CD4-positive, alpha-beta memory T cell (primary cell): ENCODE data around the gene FCAMR. TPM values are rescaled to one million over a fixed set of nuclear protein-coding genes. Genes with fewer than 3 reads are reported as not detected.

ENCODE experiments used
- CTCF ChIA-PET: fragments of 350-600 bp; sonication (Branson Sonifier 250); formaldehyde crosslinking; loops from one replicate; lab custom pipeline; 2021; ENCODE audit warnings: inconsistent platforms; ENCODE audit not compliant: partially characterized antibody; lab: Charles Lee
- POLR2A ChIA-PET: fragments of 350-600 bp; sonication (Branson Sonifier 250); formaldehyde crosslinking; loops from one replicate; lab custom pipeline; 2021; ENCODE audit not compliant: partially characterized antibody; lab: Charles Lee
- DNase-seq, 5 donors: peaks; one replicate each; pipeline versions ENCODE4 v3.0.0 to v3.0.0-alpha.2; 2020 to 2022; ENCODE audit warnings: mixed read lengths in 1 of 5
- H3K27ac ChIP-seq: one replicate; pipeline ENCODE4 v1.7.0; 2013; ENCODE audit warnings: low read depth, low read length
- H3K27me3 ChIP-seq: 2 replicates; pipeline ENCODE4 v1.7.0; 2013; ENCODE audit warnings: mild to moderate bottlenecking, low read length, moderate library complexity; ENCODE audit not compliant: insufficient read depth
- H3K36me3 ChIP-seq: 2 replicates; pipeline ENCODE4 v1.7.0; 2013; ENCODE audit warnings: mild to moderate bottlenecking, low read length, moderate library complexity; ENCODE audit not compliant: insufficient read depth
- H3K4me1 ChIP-seq: 2 replicates; pipeline ENCODE4 v1.7.0; 2013; ENCODE audit warnings: mild to moderate bottlenecking, low read length, moderate library complexity; ENCODE audit not compliant: insufficient read depth
- H3K4me3 ChIP-seq, 2 donors: one replicate each; pipeline ENCODE4 v1.7.0; 2013; ENCODE audit warnings: low read length in 2 of 2, mild to moderate bottlenecking in 1 of 2
- H3K9me3 ChIP-seq, 2 donors: one replicate each; pipeline ENCODE4 v1.7.0; 2013; ENCODE audit warnings: low read length in 2 of 2, control low read depth in 1 of 2; ENCODE audit not compliant: control insufficient read depth in 1 of 2
- H3K27ac Mint-ChIP-seq, 7 donors: one replicate each; pipeline ENCODE4 v1.8.0; 2020 to 2021; ENCODE audit warnings: mixed read lengths in 7 of 7, mild to moderate bottlenecking in 6 of 7, inconsistent platforms in 3 of 7, moderate library complexity in 3 of 7
- H3K27me3 Mint-ChIP-seq, 2 donors: one replicate each; pipeline ENCODE4 v1.8.0; 2020 to 2021; ENCODE audit warnings: mixed read lengths in 2 of 2
- H3K36me3 Mint-ChIP-seq, 2 donors: one replicate each; pipeline ENCODE4 v1.8.0; 2020 to 2021; ENCODE audit warnings: mixed read lengths in 2 of 2, inconsistent platforms in 1 of 2, mild to moderate bottlenecking in 1 of 2
- H3K4me1 Mint-ChIP-seq, 4 donors: one replicate each; pipeline ENCODE4 v1.8.0; 2020 to 2021; ENCODE audit warnings: mixed read lengths in 4 of 4, mild to moderate bottlenecking in 1 of 4
- H3K4me3 Mint-ChIP-seq, 8 donors: one replicate each; pipeline ENCODE4 v1.8.0; 2020 to 2021; ENCODE audit warnings: mixed read lengths in 8 of 8, mild to moderate bottlenecking in 7 of 8, moderate library complexity in 6 of 8, inconsistent platforms in 3 of 8
- H3K9me3 Mint-ChIP-seq, 8 donors: one replicate each; pipeline ENCODE4 v1.8.0; 2020 to 2021; ENCODE audit warnings: mixed read lengths in 8 of 8, mild to moderate bottlenecking in 5 of 8, inconsistent platforms in 3 of 8, moderate library complexity in 1 of 8
- intact Hi-C: fragments of 100-400 bp; cut with micrococcal nuclease; formaldehyde crosslinking; loops from one replicate; pipeline ENCODE4 v1.15.1; 2023
- polyA plus RNA-seq, 2 donors: library from polyadenylated mRNA; unstranded; fragments of 300-500 nt; fragmentation: Illumina TruSeq; gene quantifications; one replicate each; pipeline ENCODE4 v1.2.3, GENCODE V29; 2021
- total RNA-seq, 2 experiments: library from RNA; stranded (reverse); gene quantifications; one replicate each; pipeline ENCODE4 v1.2.3, GENCODE V29; 2021

FCAMR gene
- total and polyA plus RNA-seq, 4 experiments from 2014 or later, result not detected

GRCh38 chr1:206971029-206971655 is 882 bp upstream of the FCAMR start:
- Histone ChIP-seq H3K9me3 (no peaks in the 10 kb centered on the region), H3K36me3 (no peaks in the 10 kb centered on the region), H3K27me3 (no peaks in the 10 kb centered on the region), H3K4me3 (no peak overlapping the region), H3K4me1 (peaks cover 13% of the 10 kb centered on the region), H3K27ac (no peak overlapping the region)
- Mint-ChIP-seq H3K36me3 (no peaks in the 10 kb centered on the region), H3K4me3 (no peak overlapping the region), H3K27ac (no peak overlapping the region), H3K9me3 (no peaks in the 10 kb centered on the region), H3K27me3 (peaks cover 2 to 6% of the 10 kb centered on the region in 2 donors), H3K4me1 (peaks cover 12 to 19% (median 16%) of the 10 kb centered on the region in 4 donors)
- ChIA-PET CTCF (interaction anchor here (1.0 to 5.3 kb wide), 6 partner anchors 9 to 236 kb away, joined by 3 to 36 read pairs (median 4); partner anchors contain the start of gene IL20), POLR2A (no interaction called here)
- DNase-seq, result no peak
- intact Hi-C loops, result no loop called here

- no peaks in the 10 kb centered on the region for H3K9me3 Mint-ChIP-seq
- H3K27me3 Mint-ChIP-seq, result peaks cover 2 to 6% of the 10 kb centered on the region in 2 donors
- ChIA-PET POLR2A (interaction anchor here (0.7 kb wide), 1 partner anchor 9 kb away, joined by 3 read pairs; no protein-coding TSS in a partner anchor), CTCF (interaction anchor here (1.2 to 2.3 kb wide), 3 partner anchors 36 to 104 kb away, joined by 3 to 7 read pairs (median 3); partner anchors contain the start of gene IL20)
- Histone ChIP-seq H3K27me3 (no peaks in the 10 kb centered on the region), H3K9me3 (no peaks in the 10 kb centered on the region), H3K4me3 (no peak overlapping the region), H3K4me1 (peaks cover 13% of the 10 kb centered on the region), H3K36me3 (no peaks in the 10 kb centered on the region), H3K27ac (no peak overlapping the region)
- peaks cover 12 to 19% (median 16%) of the 10 kb centered on the region in 4 donors for H3K4me1 Mint-ChIP-seq
- no peak overlapping the region for H3K27ac Mint-ChIP-seq
- H3K4me3 Mint-ChIP-seq, result no peak overlapping the region
- intact Hi-C loops, result no loop called here
- no peak for DNase-seq
- H3K36me3 Mint-ChIP-seq, result no peaks in the 10 kb centered on the region
Measured at GRCh38 chr1:206969090-206969489, 1.2 kb downstream of the FCAMR start.

GRCh38 chr1:206967096-206967849 is 3.0 kb downstream of the FCAMR start:
- ChIA-PET POLR2A (interaction anchor here (0.6 kb wide), 1 partner anchor 156 kb away, joined by 3 read pairs; no protein-coding TSS in a partner anchor), CTCF (interaction anchor here (0.7 to 1.3 kb wide), 3 partner anchors 13 to 33 kb away, joined by 3 to 10 read pairs (median 4); no protein-coding TSS in a partner anchor)
- H3K36me3 Mint-ChIP-seq, result no peaks in the 10 kb centered on the region
- intact Hi-C loops, result no loop called here
- no peaks in the 10 kb centered on the region for H3K9me3 Mint-ChIP-seq
- peaks cover 17 to 27% (median 20%) of the 10 kb centered on the region in 4 donors for H3K4me1 Mint-ChIP-seq
- no peaks in the 10 kb centered on the region for H3K27me3 ChIP-seq
- no peaks in the 10 kb centered on the region for H3K36me3 ChIP-seq
- H3K27ac ChIP-seq, result no peak overlapping the region
- no peak overlapping the region for H3K4me3 ChIP-seq
- H3K4me3 Mint-ChIP-seq, result peak overlapping the region in 7 of 8 donors; percentile 10 to 69 (median 51)
- H3K9me3 ChIP-seq, result no peaks in the 10 kb centered on the region
- H3K27me3 Mint-ChIP-seq, result peaks cover under 1 to 6% of the 10 kb centered on the region in 2 donors
- DNase-seq, result no peak
- peaks cover 19% of the 10 kb centered on the region for H3K4me1 ChIP-seq
- H3K27ac Mint-ChIP-seq, result peak overlapping the region in 5 of 7 donors; percentile 38 to 84 (median 57)

DNA sequence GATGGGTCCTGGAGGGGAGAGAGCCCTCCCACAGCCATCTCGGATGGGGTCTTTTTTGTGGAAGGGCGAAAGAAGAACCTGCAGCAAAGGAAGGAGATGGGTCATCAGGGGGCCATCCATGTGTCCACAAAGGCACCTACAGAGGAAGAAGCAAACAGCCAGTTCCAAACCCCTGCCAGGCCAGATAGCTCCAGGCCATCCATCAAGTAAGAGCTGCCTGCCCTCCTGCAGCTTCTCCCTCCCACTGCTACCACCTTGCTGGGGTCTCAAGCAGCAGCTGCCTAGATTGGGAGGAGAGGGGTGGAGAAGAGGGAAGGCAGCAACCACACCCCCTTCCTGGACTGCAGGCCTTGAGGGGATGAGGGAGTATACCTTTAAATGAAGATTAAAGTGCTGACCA is 4.5 kb downstream of the FCAMR start:
- CTCF ChIA-PET, result interaction anchor here (0.9 to 1.4 kb wide), 5 partner anchors 10 to 53 kb away, joined by 3 to 5 read pairs (median 3); no protein-coding TSS in a partner anchor
- peaks cover 23% of the 10 kb centered on the region for H3K4me1 ChIP-seq
- no peak overlapping the region for H3K27ac ChIP-seq
- no peaks in the 10 kb centered on the region for H3K9me3 ChIP-seq
- no peaks in the 10 kb centered on the region for H3K27me3 Mint-ChIP-seq
- no peaks in the 10 kb centered on the region for H3K36me3 Mint-ChIP-seq
- POLR2A ChIA-PET, result no interaction called here
- H3K27me3 ChIP-seq, result no peaks in the 10 kb centered on the region
- H3K36me3 ChIP-seq, result no peaks in the 10 kb centered on the region
- no peaks in the 10 kb centered on the region for H3K9me3 Mint-ChIP-seq
- H3K4me3 ChIP-seq, result no peak overlapping the region
- intact Hi-C loops, result no loop called here
- no peak overlapping the region for H3K27ac Mint-ChIP-seq
- no peak for DNase-seq
- peaks cover 20 to 30% (median 22%) of the 10 kb centered on the region in 4 donors for H3K4me1 Mint-ChIP-seq
- no peak overlapping the region for H3K4me3 Mint-ChIP-seq

- H3K4me3 Mint-ChIP-seq, result no peak overlapping the region
- ChIA-PET POLR2A (interaction anchor here (2.3 kb wide), 1 partner anchor 9 kb away, joined by 5 read pairs; no protein-coding TSS in a partner anchor), CTCF (interaction anchor here (0.6 kb wide), 1 partner anchor 37 kb away, joined by 3 read pairs; no protein-coding TSS in a partner anchor)
- no peak overlapping the region for H3K4me3 ChIP-seq
- H3K4me1 ChIP-seq, result peaks cover 23% of the 10 kb centered on the region
- intact Hi-C loops, result no loop called here
- no peak overlapping the region for H3K27ac ChIP-seq
- no peaks in the 10 kb centered on the region for H3K27me3 ChIP-seq
- no peaks in the 10 kb centered on the region for H3K36me3 ChIP-seq
- no peaks in the 10 kb centered on the region for H3K27me3 Mint-ChIP-seq
- H3K9me3 ChIP-seq, result no peaks in the 10 kb centered on the region
- H3K9me3 Mint-ChIP-seq, result no peaks in the 10 kb centered on the region
- no peak overlapping the region for H3K27ac Mint-ChIP-seq
- no peaks in the 10 kb centered on the region for H3K36me3 Mint-ChIP-seq
- H3K4me1 Mint-ChIP-seq, result peaks cover 20 to 30% (median 22%) of the 10 kb centered on the region in 4 donors
- no peak for DNase-seq
Measured at GRCh38 chr1:206963740-206964139, 6.5 kb downstream of the FCAMR start.

- intact Hi-C loops, result no loop called here
- Mint-ChIP-seq H3K9me3 (no peaks in the 10 kb centered on the region), H3K4me1 (peaks cover 18 to 27% (median 22%) of the 10 kb centered on the region in 4 donors), H3K27me3 (no peaks in the 10 kb centered on the region), H3K27ac (no peak overlapping the region), H3K36me3 (no peaks in the 10 kb centered on the region), H3K4me3 (no peak overlapping the region)
- ChIA-PET POLR2A (interaction anchor here (1.3 to 2.3 kb wide), 2 partner anchors 9 to 30 kb away, joined by 3 to 5 read pairs; no protein-coding TSS in a partner anchor), CTCF (interaction anchor here (1.6 to 2.9 kb wide), 3 partner anchors 7 to 299 kb away, joined by 4 to 11 read pairs (median 5); partner anchors contain the start of gene FCAMR)
- Histone ChIP-seq H3K9me3 (no peaks in the 10 kb centered on the region), H3K4me1 (peaks cover 23% of the 10 kb centered on the region), H3K36me3 (no peaks in the 10 kb centered on the region), H3K27me3 (no peaks in the 10 kb centered on the region), H3K27ac (no peak overlapping the region), H3K4me3 (no peak overlapping the region)
- DNase-seq, result no peak
Measured at GRCh38 chr1:206963119-206963712, 7.0 kb downstream of the FCAMR start.
